ENCODE data around the gene COL4A2.
A peak's percentile ranks its signal among the peaks of the same experiment; 100 is the strongest.

Gene COL4A2

GRCh38 chr13:110354715-110355473, 47.8 kb downstream of the COL4A2 start:
- H3K9ac ChIP-seq (ENCODE audit: low read length): no peak overlapping the region
- peak overlapping the region; percentile 77 for H3K27ac ChIP-seq (ENCODE audit: low read depth, low read length)
- no peaks in the 10 kb centered on the region for H3K9me3 ChIP-seq (ENCODE audit: low read length)
- H3K4me3 ChIP-seq (ENCODE audit: low read depth in 1 of 2, low read length in 2 of 2): no peak overlapping the region
- H3K36me3 ChIP-seq (ENCODE audit: insufficient read depth, low read length): peaks cover 15% of the 10 kb centered on the region
- peaks cover 68% of the 10 kb centered on the region for H3K4me1 ChIP-seq (ENCODE audit: insufficient read depth, low read length)
- no peaks in the 10 kb centered on the region for H3K27me3 ChIP-seq (ENCODE audit: control insufficient read depth in 1 of 2, insufficient read depth in 2 of 2, low read length in 2 of 2)

- H3K4me3 ChIP-seq (ENCODE audit: low read depth in 1 of 2, low read length in 2 of 2): no peak overlapping the region
- peaks cover 73% of the 10 kb centered on the region for H3K4me1 ChIP-seq (ENCODE audit: insufficient read depth, low read length)
- no peaks in the 10 kb centered on the region for H3K9me3 ChIP-seq (ENCODE audit: low read length)
- H3K27ac ChIP-seq (ENCODE audit: low read depth, low read length): peak overlapping the region; percentile 47
- no peak overlapping the region for H3K9ac ChIP-seq (ENCODE audit: low read length)
- H3K36me3 ChIP-seq (ENCODE audit: insufficient read depth, low read length): peaks cover 15% of the 10 kb centered on the region
- H3K27me3 ChIP-seq (ENCODE audit: control insufficient read depth in 1 of 2, insufficient read depth in 2 of 2, low read length in 2 of 2): no peaks in the 10 kb centered on the region
Measured at GRCh38 chr13:110356362-110356761, 49.3 kb downstream of the COL4A2 start.

GRCh38 chr13:110358381-110358780, 51.3 kb downstream of the COL4A2 start:
- Histone ChIP-seq H3K27me3 (ENCODE audit: control insufficient read depth in 1 of 2, insufficient read depth in 2 of 2, low read length in 2 of 2) (no peaks in the 10 kb centered on the region), H3K9me3 (ENCODE audit: low read length) (no peaks in the 10 kb centered on the region), H3K9ac (ENCODE audit: low read length) (no peak overlapping the region), H3K27ac (ENCODE audit: low read depth, low read length) (peak overlapping the region; percentile 29), H3K4me3 (ENCODE audit: low read depth in 1 of 2, low read length in 2 of 2) (no peak overlapping the region), H3K4me1 (ENCODE audit: insufficient read depth, low read length) (peaks cover 75% of the 10 kb centered on the region), H3K36me3 (ENCODE audit: insufficient read depth, low read length) (peaks cover 15% of the 10 kb centered on the region)

GRCh38 chr13:110359840-110360301, 52.8 kb downstream of the COL4A2 start:
- Histone ChIP-seq H3K27me3 (ENCODE audit: control insufficient read depth in 1 of 2, insufficient read depth in 2 of 2, low read length in 2 of 2) (no peaks in the 10 kb centered on the region), H3K36me3 (ENCODE audit: insufficient read depth, low read length) (peaks cover 15% of the 10 kb centered on the region), H3K9me3 (ENCODE audit: low read length) (no peaks in the 10 kb centered on the region), H3K4me1 (ENCODE audit: insufficient read depth, low read length) (peaks cover 65% of the 10 kb centered on the region), H3K9ac (ENCODE audit: low read length) (peak overlapping the region; percentile 9), H3K4me3 (ENCODE audit: low read depth in 1 of 2, low read length in 2 of 2) (no peak overlapping the region), H3K27ac (ENCODE audit: low read depth, low read length) (peak overlapping the region; percentile 85)

GRCh38 chr13:110360598-110360997, 53.5 kb downstream of the COL4A2 start:
- no peak overlapping the region for H3K4me3 ChIP-seq (ENCODE audit: low read depth in 1 of 2, low read length in 2 of 2)
- peak overlapping the region; percentile 85 for H3K27ac ChIP-seq (ENCODE audit: low read depth, low read length)
- peak overlapping the region; percentile 9 for H3K9ac ChIP-seq (ENCODE audit: low read length)
- no peaks in the 10 kb centered on the region for H3K9me3 ChIP-seq (ENCODE audit: low read length)
- H3K4me1 ChIP-seq (ENCODE audit: insufficient read depth, low read length): peaks cover 66% of the 10 kb centered on the region
- no peaks in the 10 kb centered on the region for H3K27me3 ChIP-seq (ENCODE audit: control insufficient read depth in 1 of 2, insufficient read depth in 2 of 2, low read length in 2 of 2)
- H3K36me3 ChIP-seq (ENCODE audit: insufficient read depth, low read length): peaks cover 17% of the 10 kb centered on the region

GRCh38 chr13:110361365-110361911, 54.4 kb downstream of the COL4A2 start:
- peaks cover 66% of the 10 kb centered on the region for H3K4me1 ChIP-seq (ENCODE audit: insufficient read depth, low read length)
- H3K9me3 ChIP-seq (ENCODE audit: low read length): no peaks in the 10 kb centered on the region
- peaks cover 26% of the 10 kb centered on the region for H3K36me3 ChIP-seq (ENCODE audit: insufficient read depth, low read length)
- H3K27ac ChIP-seq (ENCODE audit: low read depth, low read length): peak overlapping the region; percentile 85
- peak overlapping the region in 1 of 2 donors; percentile 3 for H3K4me3 ChIP-seq (ENCODE audit: low read depth in 1 of 2, low read length in 2 of 2)
- no peaks in the 10 kb centered on the region for H3K27me3 ChIP-seq (ENCODE audit: control insufficient read depth in 1 of 2, insufficient read depth in 2 of 2, low read length in 2 of 2)
- peak overlapping the region; percentile 42 for H3K9ac ChIP-seq (ENCODE audit: low read length)

GRCh38 chr13:110363010-110363409, 55.9 kb downstream of the COL4A2 start:
- Histone ChIP-seq H3K36me3 (ENCODE audit: insufficient read depth, low read length) (peaks cover 19% of the 10 kb centered on the region), H3K27me3 (ENCODE audit: control insufficient read depth in 1 of 2, insufficient read depth in 2 of 2, low read length in 2 of 2) (no peaks in the 10 kb centered on the region), H3K4me3 (ENCODE audit: low read depth in 1 of 2, low read length in 2 of 2) (no peak overlapping the region), H3K4me1 (ENCODE audit: insufficient read depth, low read length) (peaks cover 80% of the 10 kb centered on the region), H3K9me3 (ENCODE audit: low read length) (no peaks in the 10 kb centered on the region), H3K27ac (ENCODE audit: low read depth, low read length) (peak overlapping the region; percentile 85), H3K9ac (ENCODE audit: low read length) (no peak overlapping the region)

- Histone ChIP-seq H3K9ac (ENCODE audit: low read length) (no peak overlapping the region), H3K9me3 (ENCODE audit: low read length) (no peaks in the 10 kb centered on the region), H3K4me1 (ENCODE audit: insufficient read depth, low read length) (peaks cover 73% of the 10 kb centered on the region), H3K36me3 (ENCODE audit: insufficient read depth, low read length) (peaks cover 11% of the 10 kb centered on the region), H3K4me3 (ENCODE audit: low read depth in 1 of 2, low read length in 2 of 2) (no peak overlapping the region), H3K27ac (ENCODE audit: low read depth, low read length) (peak overlapping the region; percentile 17), H3K27me3 (ENCODE audit: control insufficient read depth in 1 of 2, insufficient read depth in 2 of 2, low read length in 2 of 2) (no peaks in the 10 kb centered on the region)
Measured at GRCh38 chr13:110364081-110364480, 57.0 kb downstream of the COL4A2 start.

- H3K4me3 ChIP-seq (ENCODE audit: low read depth in 1 of 2, low read length in 2 of 2): no peak overlapping the region
- peak overlapping the region; percentile 4 for H3K27ac ChIP-seq (ENCODE audit: low read depth, low read length)
- H3K9me3 ChIP-seq (ENCODE audit: low read length): no peaks in the 10 kb centered on the region
- H3K27me3 ChIP-seq (ENCODE audit: control insufficient read depth in 1 of 2, insufficient read depth in 2 of 2, low read length in 2 of 2): no peaks in the 10 kb centered on the region
- no peak overlapping the region for H3K9ac ChIP-seq (ENCODE audit: low read length)
- peaks cover 11% of the 10 kb centered on the region for H3K36me3 ChIP-seq (ENCODE audit: insufficient read depth, low read length)
- peaks cover 60% of the 10 kb centered on the region for H3K4me1 ChIP-seq (ENCODE audit: insufficient read depth, low read length)
Measured at GRCh38 chr13:110365876-110366275, 58.8 kb downstream of the COL4A2 start.

- peaks cover 55% of the 10 kb centered on the region for H3K4me1 ChIP-seq (ENCODE audit: insufficient read depth, low read length)
- H3K9me3 ChIP-seq (ENCODE audit: low read length): no peaks in the 10 kb centered on the region
- H3K36me3 ChIP-seq (ENCODE audit: insufficient read depth, low read length): peaks cover 11% of the 10 kb centered on the region
- no peak overlapping the region for H3K9ac ChIP-seq (ENCODE audit: low read length)
- H3K27ac ChIP-seq (ENCODE audit: low read depth, low read length): no peak overlapping the region
- no peaks in the 10 kb centered on the region for H3K27me3 ChIP-seq (ENCODE audit: control insufficient read depth in 1 of 2, insufficient read depth in 2 of 2, low read length in 2 of 2)
- H3K4me3 ChIP-seq (ENCODE audit: low read depth in 1 of 2, low read length in 2 of 2): no peak overlapping the region
Measured at GRCh38 chr13:110366733-110367132, 59.6 kb downstream of the COL4A2 start.

GRCh38 chr13:110367620-110368019, 60.5 kb downstream of the COL4A2 start:
- Histone ChIP-seq H3K27me3 (ENCODE audit: control insufficient read depth in 1 of 2, insufficient read depth in 2 of 2, low read length in 2 of 2) (no peaks in the 10 kb centered on the region), H3K4me1 (ENCODE audit: insufficient read depth, low read length) (peaks cover 54% of the 10 kb centered on the region), H3K4me3 (ENCODE audit: low read depth in 1 of 2, low read length in 2 of 2) (no peak overlapping the region), H3K9me3 (ENCODE audit: low read length) (no peaks in the 10 kb centered on the region), H3K36me3 (ENCODE audit: insufficient read depth, low read length) (peaks cover 11% of the 10 kb centered on the region), H3K27ac (ENCODE audit: low read depth, low read length) (no peak overlapping the region), H3K9ac (ENCODE audit: low read length) (no peak overlapping the region)
